Activated naive CD4-positive, alpha-beta T cell treated with anti-CD3 and anti-CD28 coated beads, Interleukin-2, amount 50 U/mL, for 24 hours (primary cell): Measurements from ENCODE around the gene ACOXL.

Experiments used
- H3K27ac Mint-ChIP-seq: one replicate; pipeline ENCODE4 v1.8.0; 2021; ENCODE audit warnings: mild to moderate bottlenecking, mixed read lengths
- H3K27me3 Mint-ChIP-seq: one replicate; pipeline ENCODE4 v1.8.0; 2021; ENCODE audit warnings: mixed read lengths
- H3K36me3 Mint-ChIP-seq: one replicate; pipeline ENCODE4 v1.8.0; 2021; ENCODE audit warnings: mixed read lengths
- H3K4me1 Mint-ChIP-seq: one replicate; pipeline ENCODE4 v1.8.0; 2021; ENCODE audit warnings: mixed read lengths
- H3K4me3 Mint-ChIP-seq: one replicate; pipeline ENCODE4 v1.8.0; 2021; ENCODE audit warnings: mild to moderate bottlenecking, mixed read lengths
- H3K9me3 Mint-ChIP-seq: one replicate; pipeline ENCODE4 v1.8.0; 2021; ENCODE audit warnings: mixed read lengths

Gene ACOXL

DNA sequence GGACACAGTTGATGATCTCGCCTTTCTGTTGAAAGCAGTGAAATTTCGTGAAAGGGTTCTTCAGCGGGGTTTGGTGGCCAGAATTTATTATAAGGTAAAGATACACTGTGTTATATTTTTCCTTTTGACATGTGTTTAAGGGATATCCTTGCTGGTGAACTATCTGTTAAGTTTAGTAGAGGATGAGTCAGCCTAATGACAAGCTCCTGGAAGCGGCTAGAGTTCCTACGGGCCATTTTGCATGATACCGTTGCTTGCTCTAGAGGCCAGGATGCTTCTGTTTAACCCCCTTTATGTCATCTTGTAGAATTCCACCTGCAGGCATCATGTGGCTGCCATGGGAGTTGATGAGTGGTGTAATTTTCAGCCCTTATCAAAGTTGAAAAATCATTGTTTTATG, 263.5 kb downstream of the ACOXL start:
- Mint-ChIP-seq H3K27ac (no peak overlapping the region), H3K9me3 (peaks cover 5% of the 10 kb centered on the region), H3K36me3 (peaks cover 1% of the 10 kb centered on the region), H3K4me3 (no peak overlapping the region), H3K4me1 (peaks cover 15% of the 10 kb centered on the region), H3K27me3 (peaks cover 12% of the 10 kb centered on the region)

DNA sequence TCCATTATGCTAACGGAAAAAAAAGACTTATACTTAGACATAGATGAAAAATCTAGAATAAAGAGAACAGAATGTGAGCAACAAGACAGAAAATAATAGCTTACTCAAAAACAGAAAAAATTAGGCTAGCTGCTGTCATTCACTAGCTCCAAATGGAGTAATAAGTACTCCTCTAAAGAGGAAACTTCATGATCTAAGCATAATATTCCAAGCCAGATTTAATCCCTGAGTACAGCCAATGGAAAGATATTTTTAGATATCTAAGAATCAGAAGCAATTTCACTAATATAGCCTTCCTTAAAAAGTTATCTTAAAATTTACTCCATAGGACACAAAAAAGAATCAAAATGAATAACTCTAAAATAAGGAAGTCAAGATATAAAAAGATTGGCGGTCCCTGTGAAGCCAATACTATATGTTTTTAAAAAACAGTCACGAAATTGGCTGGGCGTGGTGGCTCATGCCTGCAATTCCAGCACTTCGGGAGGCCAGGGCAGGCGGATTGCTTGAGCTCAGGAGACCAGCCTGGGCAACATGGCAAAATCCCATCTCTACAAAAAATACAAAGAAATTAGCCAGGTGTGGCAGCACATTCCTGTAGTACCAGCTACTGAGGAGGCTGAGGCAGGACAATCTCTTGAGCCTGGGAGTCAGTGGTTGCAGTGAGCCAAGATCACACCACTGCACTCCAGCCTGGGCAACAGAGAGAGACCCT, 265.1 kb downstream of the ACOXL start:
- Mint-ChIP-seq H3K36me3 (no peaks in the 10 kb centered on the region), H3K4me1 (peaks cover 15% of the 10 kb centered on the region), H3K27me3 (peaks cover 8% of the 10 kb centered on the region), H3K4me3 (no peak overlapping the region), H3K9me3 (no peaks in the 10 kb centered on the region), H3K27ac (no peak overlapping the region)

DNA sequence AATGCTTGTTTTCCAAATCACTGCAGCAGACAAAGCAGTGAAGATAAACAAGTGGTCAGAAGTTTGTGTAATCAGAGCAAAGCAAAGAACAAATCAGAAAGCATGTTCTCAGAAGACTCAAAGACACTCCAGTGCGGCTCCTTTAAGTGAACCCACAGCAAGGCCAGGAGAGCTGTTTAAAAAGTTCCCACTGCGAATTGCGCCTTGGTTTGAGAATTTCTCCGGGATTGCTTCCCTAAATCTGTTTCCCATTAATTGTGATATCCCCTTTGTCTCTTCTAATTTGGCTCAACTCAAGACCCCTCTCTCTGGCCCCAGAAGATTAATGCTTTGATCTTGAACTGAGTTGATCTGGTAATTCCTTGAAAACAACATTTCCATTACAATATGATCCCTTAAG, 265.9 kb downstream of the ACOXL start:
- peaks cover 8% of the 10 kb centered on the region for H3K27me3 Mint-ChIP-seq
- no peak overlapping the region for H3K4me3 Mint-ChIP-seq
- H3K27ac Mint-ChIP-seq = no peak overlapping the region
- H3K36me3 Mint-ChIP-seq = no peaks in the 10 kb centered on the region
- no peaks in the 10 kb centered on the region for H3K9me3 Mint-ChIP-seq
- H3K4me1 Mint-ChIP-seq = peaks cover 12% of the 10 kb centered on the region

DNA sequence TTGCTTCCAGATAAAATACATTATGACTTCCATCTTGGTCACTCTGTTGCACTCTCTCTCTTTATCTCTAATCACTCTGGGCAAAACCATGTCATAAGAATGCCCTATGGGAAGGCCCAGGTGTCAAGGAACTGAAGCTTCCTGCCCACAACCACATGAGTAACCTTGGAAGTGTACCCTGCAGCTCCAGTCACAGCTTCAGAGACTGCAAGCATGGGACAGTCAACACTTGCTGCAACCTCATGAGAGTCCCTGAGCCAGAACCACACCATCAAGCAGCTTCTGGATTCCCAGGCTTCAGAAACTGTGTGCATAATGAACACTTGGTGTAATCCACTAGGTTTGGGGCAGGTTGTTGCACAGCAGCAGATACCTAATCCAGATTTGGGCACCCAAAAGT, 267.3 kb downstream of the ACOXL start:
- Mint-ChIP-seq H3K27ac (no peak overlapping the region), H3K4me1 (peaks cover 2% of the 10 kb centered on the region), H3K9me3 (no peaks in the 10 kb centered on the region), H3K27me3 (peaks cover 9% of the 10 kb centered on the region), H3K4me3 (no peak overlapping the region), H3K36me3 (no peaks in the 10 kb centered on the region)

DNA sequence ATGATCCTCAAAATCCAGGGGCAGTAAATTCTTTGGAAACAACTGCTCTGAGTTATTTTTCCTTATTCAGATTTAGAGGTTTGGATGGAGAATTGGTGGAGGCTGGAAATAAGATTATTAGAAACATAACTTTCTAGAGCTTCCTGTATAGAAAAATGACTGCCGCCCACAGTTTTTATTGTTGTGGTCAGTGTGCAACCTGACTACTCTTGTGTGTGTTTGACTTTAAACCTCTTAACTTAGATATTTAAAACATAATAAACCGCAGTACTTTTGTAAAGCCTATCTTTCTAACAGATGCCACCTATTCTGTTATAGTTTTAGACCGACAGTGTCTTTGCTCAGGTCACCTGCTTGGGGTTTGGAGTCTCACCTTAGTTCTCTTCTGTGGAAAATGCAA, 272.9 kb downstream of the ACOXL start:
- no peak overlapping the region for H3K27ac Mint-ChIP-seq
- no peak overlapping the region for H3K4me3 Mint-ChIP-seq
- no peaks in the 10 kb centered on the region for H3K4me1 Mint-ChIP-seq
- H3K36me3 Mint-ChIP-seq = no peaks in the 10 kb centered on the region
- H3K9me3 Mint-ChIP-seq = no peaks in the 10 kb centered on the region
- H3K27me3 Mint-ChIP-seq = peaks cover 19% of the 10 kb centered on the region

DNA sequence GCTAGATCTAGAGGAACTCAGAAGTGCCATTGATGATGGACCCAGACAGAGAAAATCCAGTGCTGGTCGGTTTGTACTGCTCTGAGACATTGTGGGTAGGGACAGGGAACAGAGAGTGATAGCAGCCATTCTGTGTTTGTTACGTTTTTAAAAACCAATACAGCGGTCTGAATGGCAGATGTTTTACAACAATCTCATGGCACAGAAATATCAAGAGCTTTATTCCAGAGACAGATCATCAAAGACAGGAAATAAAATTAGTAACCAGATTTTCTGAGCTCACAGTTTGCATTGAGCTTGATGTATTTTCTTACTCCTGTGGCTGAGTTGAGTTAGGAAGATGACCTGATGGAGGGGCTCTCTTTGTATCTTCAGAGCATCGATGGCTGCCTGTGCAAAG, 273.4 kb downstream of the ACOXL start:
- Mint-ChIP-seq H3K27ac (no peak overlapping the region), H3K4me1 (no peaks in the 10 kb centered on the region), H3K27me3 (peaks cover 19% of the 10 kb centered on the region), H3K36me3 (no peaks in the 10 kb centered on the region), H3K4me3 (no peak overlapping the region), H3K9me3 (no peaks in the 10 kb centered on the region)

DNA sequence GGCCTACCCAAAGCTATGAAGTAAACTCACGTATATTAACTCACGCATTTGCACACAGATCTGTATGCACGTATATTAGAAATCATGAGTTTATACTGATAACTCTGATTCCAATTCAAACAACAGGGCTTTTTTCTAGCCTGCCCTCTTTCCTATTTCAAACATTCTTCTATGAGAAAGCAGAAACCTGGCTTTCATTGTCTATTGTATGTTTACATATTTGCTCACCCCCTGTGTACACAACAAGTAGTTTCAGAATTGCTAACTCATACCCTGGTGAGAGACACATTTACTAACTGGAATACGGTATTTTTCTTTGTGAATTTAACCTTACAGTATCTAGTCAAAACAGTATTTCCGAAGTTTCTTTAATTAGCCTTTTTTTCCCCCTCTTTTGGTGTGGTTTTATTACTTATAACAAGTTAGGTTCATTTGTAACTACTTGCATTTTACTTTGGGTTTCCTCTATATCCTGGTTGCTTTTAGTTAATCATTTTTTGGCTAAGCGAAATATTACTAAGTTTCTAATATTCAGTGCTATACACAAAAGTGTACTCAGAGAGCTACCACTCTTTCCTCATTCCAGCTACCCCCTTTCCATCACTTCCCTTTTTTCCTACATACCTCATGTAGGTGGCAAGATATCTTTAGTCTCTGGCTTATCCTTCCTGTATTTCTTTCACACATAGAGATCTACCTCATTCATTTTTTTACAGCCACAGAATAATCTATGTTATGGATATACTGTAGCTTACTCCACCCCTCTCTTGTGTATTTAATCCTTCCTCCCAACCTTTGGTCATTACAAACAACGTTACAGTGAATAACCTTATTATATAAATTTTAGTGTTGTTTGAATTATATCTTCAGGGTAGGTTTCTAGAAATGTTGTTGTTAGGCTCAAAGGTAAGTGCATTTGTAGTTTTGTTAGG, 275.6 kb downstream of the ACOXL start:
- H3K27ac Mint-ChIP-seq = no peak overlapping the region
- no peak overlapping the region for H3K4me3 Mint-ChIP-seq
- peaks cover 7% of the 10 kb centered on the region for H3K36me3 Mint-ChIP-seq
- H3K27me3 Mint-ChIP-seq = peaks cover 17% of the 10 kb centered on the region
- H3K4me1 Mint-ChIP-seq = no peaks in the 10 kb centered on the region
- H3K9me3 Mint-ChIP-seq = no peaks in the 10 kb centered on the region

DNA sequence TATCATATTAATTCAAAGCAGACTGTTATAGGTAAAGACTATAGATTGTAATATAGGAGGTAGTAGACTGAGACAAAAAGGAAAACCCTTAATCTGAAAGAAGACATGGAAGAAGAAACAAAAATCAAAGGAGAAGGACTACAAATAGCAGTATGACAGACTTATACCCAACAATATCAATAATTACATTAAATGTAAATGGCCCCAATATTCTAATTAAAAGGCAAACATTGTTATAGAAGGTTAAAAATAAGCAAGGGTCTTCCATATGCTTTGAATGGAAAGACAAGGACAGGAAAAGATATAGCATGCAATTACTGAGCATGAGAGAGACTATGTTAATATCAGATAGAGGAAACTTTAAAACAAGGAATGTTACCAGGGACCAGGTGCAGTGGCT, 278.8 kb downstream of the ACOXL start:
- H3K9me3 Mint-ChIP-seq = peaks cover 5% of the 10 kb centered on the region
- H3K4me1 Mint-ChIP-seq = peaks cover 6% of the 10 kb centered on the region
- H3K27me3 Mint-ChIP-seq = peaks cover 17% of the 10 kb centered on the region
- H3K27ac Mint-ChIP-seq = no peak overlapping the region
- peaks cover 10% of the 10 kb centered on the region for H3K36me3 Mint-ChIP-seq
- H3K4me3 Mint-ChIP-seq = no peak overlapping the region

DNA sequence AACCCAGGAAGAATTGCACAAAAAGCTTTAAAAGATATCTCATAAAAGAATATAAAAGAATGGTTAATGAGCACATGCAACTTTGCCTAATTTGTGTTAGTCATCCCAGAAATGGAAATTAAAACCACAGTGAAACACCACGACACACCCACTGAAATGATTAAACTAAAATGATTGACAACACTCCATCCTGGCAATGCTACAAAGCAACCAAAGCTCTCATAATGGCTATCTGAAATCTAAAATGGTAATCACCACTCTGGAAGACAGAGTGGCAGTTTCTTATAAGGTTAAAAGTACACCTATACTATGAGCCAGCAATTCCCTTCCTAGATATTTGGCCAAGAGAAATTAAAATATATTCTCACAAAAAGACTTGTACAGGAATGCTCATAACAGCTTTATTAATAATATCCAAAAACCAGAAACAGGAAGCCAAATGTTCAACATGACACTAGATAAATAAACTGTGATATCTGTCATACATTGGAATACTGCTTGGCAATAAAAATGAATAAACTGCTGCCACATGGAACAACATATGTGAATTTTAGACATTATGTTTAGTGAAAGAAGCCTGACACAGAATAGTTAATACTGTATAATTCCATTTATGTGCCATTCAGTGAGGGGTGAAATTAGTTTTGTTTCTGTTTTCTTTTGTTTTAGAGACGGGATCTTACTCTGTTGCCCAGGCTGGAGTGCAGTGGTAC, 283.1 kb downstream of the ACOXL start:
- H3K9me3 Mint-ChIP-seq = peaks cover 5% of the 10 kb centered on the region
- H3K4me3 Mint-ChIP-seq = no peak overlapping the region
- peaks cover 6% of the 10 kb centered on the region for H3K4me1 Mint-ChIP-seq
- no peak overlapping the region for H3K27ac Mint-ChIP-seq
- peaks cover 10% of the 10 kb centered on the region for H3K36me3 Mint-ChIP-seq
- peaks cover 1% of the 10 kb centered on the region for H3K27me3 Mint-ChIP-seq

DNA sequence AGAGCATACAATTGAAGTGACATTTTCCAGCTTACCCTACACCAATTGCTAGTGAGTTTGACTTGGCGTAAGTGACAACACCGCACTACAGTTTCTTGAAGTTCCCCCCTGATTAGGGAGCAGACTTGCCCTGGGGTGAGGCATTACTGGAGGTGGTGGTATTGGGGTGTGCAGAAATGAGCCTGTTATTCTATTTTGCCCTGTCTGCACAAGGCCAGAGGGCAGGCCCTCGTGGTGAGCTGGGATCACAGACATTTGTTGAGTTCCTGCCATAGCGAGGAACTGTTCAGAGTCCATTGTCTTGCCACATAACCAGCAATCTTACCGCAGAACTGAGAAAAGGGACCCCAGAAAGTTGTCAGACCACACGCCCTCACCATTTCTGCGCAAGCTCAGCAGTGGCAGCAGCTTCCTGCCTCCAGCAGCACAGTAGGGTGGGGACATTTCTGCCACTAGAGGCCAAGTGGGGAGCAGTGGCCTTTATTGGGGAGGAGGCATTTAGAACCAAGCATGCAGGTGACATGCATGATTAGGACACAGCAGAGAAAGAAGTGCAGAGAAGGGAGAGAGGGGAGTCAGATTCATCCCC, 284.8 kb downstream of the ACOXL start:
- H3K27ac Mint-ChIP-seq = no peak overlapping the region
- H3K4me1 Mint-ChIP-seq = peaks cover 6% of the 10 kb centered on the region
- peaks cover 6% of the 10 kb centered on the region for H3K36me3 Mint-ChIP-seq
- peaks cover 1% of the 10 kb centered on the region for H3K27me3 Mint-ChIP-seq
- no peak overlapping the region for H3K4me3 Mint-ChIP-seq
- peaks cover 5% of the 10 kb centered on the region for H3K9me3 Mint-ChIP-seq

DNA sequence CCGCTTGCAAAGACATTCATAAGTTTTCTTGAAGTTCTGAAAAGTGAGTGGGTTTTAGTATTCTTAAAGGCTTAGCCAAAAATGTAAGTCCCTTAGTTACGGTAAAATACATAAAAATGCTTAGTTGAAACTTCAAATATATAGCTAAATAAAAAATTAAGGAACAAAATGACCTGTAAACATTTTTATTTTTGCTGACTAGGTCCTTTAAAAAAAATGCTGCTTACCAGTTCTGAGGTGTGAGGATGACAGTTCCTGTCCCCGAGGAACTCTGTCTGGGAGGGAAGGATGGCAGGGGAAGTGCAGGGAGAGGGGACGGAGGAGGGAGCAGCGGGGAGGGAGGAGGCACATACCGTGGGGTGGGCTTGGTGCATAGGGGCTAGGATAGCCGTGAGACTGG, 285.5 kb downstream of the ACOXL start:
- peaks cover 6% of the 10 kb centered on the region for H3K4me1 Mint-ChIP-seq
- no peak overlapping the region for H3K4me3 Mint-ChIP-seq
- H3K27ac Mint-ChIP-seq = no peak overlapping the region

DNA sequence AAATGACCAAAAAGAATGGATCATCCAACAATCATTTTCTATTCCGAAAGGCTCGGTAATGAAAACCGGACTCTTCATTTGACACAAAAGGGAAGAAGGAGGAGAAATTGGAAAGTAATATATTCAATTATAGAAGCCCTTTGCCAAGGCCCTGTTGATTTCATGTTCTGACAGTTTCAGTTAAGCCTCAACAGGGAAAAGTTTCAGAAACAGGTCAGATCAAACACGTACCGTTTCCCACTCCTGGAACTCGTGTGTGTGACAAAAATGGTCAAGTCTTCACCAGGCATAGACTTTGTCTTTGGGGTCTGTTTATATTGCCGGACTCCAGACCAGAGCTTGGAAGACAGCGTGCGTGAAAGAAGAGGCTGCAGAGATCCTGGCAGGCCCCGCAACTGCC, 287.0 kb downstream of the ACOXL start:
- Mint-ChIP-seq H3K27me3 (peaks cover 6% of the 10 kb centered on the region), H3K4me1 (peaks cover 6% of the 10 kb centered on the region), H3K9me3 (no peaks in the 10 kb centered on the region)

More for the DNA sequence above, 285.5 kb downstream of the ACOXL start:
- Mint-ChIP-seq H3K36me3 (peaks cover 3% of the 10 kb centered on the region), H3K27me3 (peaks cover 3% of the 10 kb centered on the region), H3K9me3 (peaks cover 5% of the 10 kb centered on the region)

DNA sequence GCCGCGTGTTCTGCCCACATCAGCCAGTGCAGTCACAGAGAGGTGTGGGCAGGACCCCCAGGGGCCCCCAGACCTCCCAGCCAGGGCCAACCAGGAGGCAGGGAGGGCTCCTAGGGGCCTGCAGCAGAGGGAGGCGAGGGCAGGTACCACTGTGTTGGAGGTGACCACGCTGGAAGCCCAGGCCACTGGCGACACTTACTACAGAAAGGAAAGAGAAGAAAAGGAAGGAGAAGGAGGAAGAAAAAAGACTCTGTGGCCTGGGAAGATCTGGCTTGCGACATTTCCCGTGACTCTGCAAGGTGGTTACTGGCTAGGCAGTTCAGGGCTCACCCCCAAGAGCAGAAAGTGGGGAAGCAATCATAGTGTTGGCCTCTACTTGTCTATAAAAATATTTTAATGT, 290.3 kb downstream of the ACOXL start:
- no peaks in the 10 kb centered on the region for H3K36me3 Mint-ChIP-seq

More for the DNA sequence above, 287.0 kb downstream of the ACOXL start:
- no peaks in the 10 kb centered on the region for H3K36me3 Mint-ChIP-seq
- no peak overlapping the region for H3K4me3 Mint-ChIP-seq
- H3K27ac Mint-ChIP-seq = no peak overlapping the region

DNA sequence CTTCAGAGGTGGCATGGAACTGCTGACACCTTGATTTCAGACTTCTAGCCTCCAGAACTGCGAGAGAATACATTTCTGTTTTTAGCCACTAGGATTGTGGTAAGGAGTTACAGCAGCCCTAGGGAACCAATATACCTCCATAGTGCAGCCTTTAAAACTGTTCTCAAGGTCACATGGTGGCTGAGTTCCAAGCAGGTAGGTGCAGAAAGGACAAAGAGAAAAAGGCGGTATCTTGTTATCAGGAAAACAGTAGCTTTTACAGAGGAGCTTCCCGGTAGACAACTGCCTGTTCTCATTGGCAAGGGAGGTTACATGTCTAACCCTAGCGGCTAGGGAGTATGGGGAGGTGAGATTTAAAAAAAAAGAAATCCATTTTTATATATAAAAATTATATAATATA, 292.1 kb downstream of the ACOXL start:
- Mint-ChIP-seq H3K27ac (no peak overlapping the region), H3K9me3 (no peaks in the 10 kb centered on the region), H3K4me3 (no peak overlapping the region), H3K27me3 (peaks cover 10% of the 10 kb centered on the region), H3K4me1 (no peaks in the 10 kb centered on the region), H3K36me3 (no peaks in the 10 kb centered on the region)

More for the DNA sequence above, 290.3 kb downstream of the ACOXL start:
- Mint-ChIP-seq H3K27me3 (peaks cover 10% of the 10 kb centered on the region), H3K9me3 (no peaks in the 10 kb centered on the region), H3K4me1 (no peaks in the 10 kb centered on the region), H3K4me3 (no peak overlapping the region), H3K27ac (no peak overlapping the region)

DNA sequence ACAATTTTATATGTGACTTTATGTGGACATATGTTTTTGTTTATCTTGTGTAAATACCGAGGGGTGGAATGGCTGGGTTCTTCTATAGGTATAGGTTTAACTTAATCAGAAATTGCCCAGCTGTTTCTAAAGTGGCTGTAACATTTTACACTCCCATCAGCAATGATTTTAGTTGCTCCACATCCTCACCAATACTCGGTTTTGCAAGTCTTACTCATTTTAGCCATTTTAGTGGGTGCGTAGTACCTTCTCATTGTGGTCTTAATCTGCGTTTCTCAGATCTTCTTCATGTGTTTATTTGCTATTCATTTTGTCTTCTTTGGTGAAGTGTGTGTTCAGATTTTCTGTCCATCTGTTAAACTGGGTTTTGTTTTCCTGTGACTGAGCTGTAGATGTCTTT, 292.9 kb downstream of the ACOXL start:
- no peaks in the 10 kb centered on the region for H3K4me1 Mint-ChIP-seq
- peaks cover 10% of the 10 kb centered on the region for H3K27me3 Mint-ChIP-seq
- no peak overlapping the region for H3K27ac Mint-ChIP-seq
- no peak overlapping the region for H3K4me3 Mint-ChIP-seq
- H3K36me3 Mint-ChIP-seq = no peaks in the 10 kb centered on the region
- no peaks in the 10 kb centered on the region for H3K9me3 Mint-ChIP-seq
